T-helper 22 cell (primary cell): ENCODE measurements around the gene INSL3.

Experiments used
- DNase-seq: peaks from one replicate; pipeline ENCODE4 v3.0.0-alpha.2; 2020; ENCODE audit warnings: low read depth

INSL3 gene

GRCh38 chr19:17846146-17846545 lies 24.8 kb upstream of the INSL3 start:
- DNase-seq, result peak; percentile 51

- DNase-seq, result no peak
Observed at GRCh38 chr19:17843908-17844490, 22.7 kb upstream of the INSL3 start.

- DNase-seq, result no peak
Observed at GRCh38 chr19:17843292-17843827, 22.0 kb upstream of the INSL3 start.

GRCh38 chr19:17842663-17843291 lies 21.5 kb upstream of the INSL3 start:
- DNase-seq, result no peak

- no peak for DNase-seq
Observed at GRCh38 chr19:17841810-17842662, 20.7 kb upstream of the INSL3 start.

- no peak for DNase-seq
Observed at GRCh38 chr19:17841371-17841809, 20.1 kb upstream of the INSL3 start.

GRCh38 chr19:17840019-17840418 lies 18.7 kb upstream of the INSL3 start:
- DNase-seq, result no peak

GRCh38 chr19:17837972-17838371 lies 16.7 kb upstream of the INSL3 start:
- no peak for DNase-seq

- no peak for DNase-seq
Observed at GRCh38 chr19:17836530-17836929, 15.2 kb upstream of the INSL3 start.

- DNase-seq, result no peak
Observed at GRCh38 chr19:17835182-17836006, 14.1 kb upstream of the INSL3 start.

- no peak for DNase-seq
Observed at GRCh38 chr19:17834350-17835181, 13.2 kb upstream of the INSL3 start.

GRCh38 chr19:17832443-17833208 lies 11.3 kb upstream of the INSL3 start:
- no peak for DNase-seq

GRCh38 chr19:17831419-17831888 lies 10.1 kb upstream of the INSL3 start:
- DNase-seq, result no peak

- no peak for DNase-seq
Observed at GRCh38 chr19:17830567-17831418, 9.5 kb upstream of the INSL3 start.

- DNase-seq, result no peak
Observed at GRCh38 chr19:17829855-17830566, 8.7 kb upstream of the INSL3 start.

- no peak for DNase-seq
Observed at GRCh38 chr19:17826508-17827056, 5.3 kb upstream of the INSL3 start.

- DNase-seq, result no peak
Observed at GRCh38 chr19:17824339-17824738, 3.0 kb upstream of the INSL3 start.

- DNase-seq, result no peak
Observed at GRCh38 chr19:17817668-17818363, 3.5 kb downstream of the INSL3 start.
